Activated CD4-positive, CD25-positive, alpha-beta regulatory T cell treated with anti-CD3 and anti-CD28 coated beads, Interleukin-2, amount 50 U/mL, for 24 hours (primary cell): ENCODE measurements around the gene TAMM41.
"Not testable (repeated sequence)": the region's sequence is repeated elsewhere in the genome, so short reads cannot be mapped to it uniquely, and the experiment has no call there.

Experiments
- ATAC-seq, 2 donors: fragments of 150-1000 bp; cut with Tn5 transposase; one replicate each; pipeline ENCODE4 v1.10.0; 2021; ENCODE audit warnings: mild to moderate bottlenecking in 1 of 2, moderate library complexity in 1 of 2

TAMM41 gene, protein sequence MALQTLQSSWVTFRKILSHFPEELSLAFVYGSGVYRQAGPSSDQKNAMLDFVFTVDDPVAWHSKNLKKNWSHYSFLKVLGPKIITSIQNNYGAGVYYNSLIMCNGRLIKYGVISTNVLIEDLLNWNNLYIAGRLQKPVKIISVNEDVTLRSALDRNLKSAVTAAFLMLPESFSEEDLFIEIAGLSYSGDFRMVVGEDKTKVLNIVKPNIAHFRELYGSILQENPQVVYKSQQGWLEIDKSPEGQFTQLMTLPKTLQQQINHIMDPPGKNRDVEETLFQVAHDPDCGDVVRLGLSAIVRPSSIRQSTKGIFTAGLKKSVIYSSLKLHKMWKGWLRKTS

DNA sequence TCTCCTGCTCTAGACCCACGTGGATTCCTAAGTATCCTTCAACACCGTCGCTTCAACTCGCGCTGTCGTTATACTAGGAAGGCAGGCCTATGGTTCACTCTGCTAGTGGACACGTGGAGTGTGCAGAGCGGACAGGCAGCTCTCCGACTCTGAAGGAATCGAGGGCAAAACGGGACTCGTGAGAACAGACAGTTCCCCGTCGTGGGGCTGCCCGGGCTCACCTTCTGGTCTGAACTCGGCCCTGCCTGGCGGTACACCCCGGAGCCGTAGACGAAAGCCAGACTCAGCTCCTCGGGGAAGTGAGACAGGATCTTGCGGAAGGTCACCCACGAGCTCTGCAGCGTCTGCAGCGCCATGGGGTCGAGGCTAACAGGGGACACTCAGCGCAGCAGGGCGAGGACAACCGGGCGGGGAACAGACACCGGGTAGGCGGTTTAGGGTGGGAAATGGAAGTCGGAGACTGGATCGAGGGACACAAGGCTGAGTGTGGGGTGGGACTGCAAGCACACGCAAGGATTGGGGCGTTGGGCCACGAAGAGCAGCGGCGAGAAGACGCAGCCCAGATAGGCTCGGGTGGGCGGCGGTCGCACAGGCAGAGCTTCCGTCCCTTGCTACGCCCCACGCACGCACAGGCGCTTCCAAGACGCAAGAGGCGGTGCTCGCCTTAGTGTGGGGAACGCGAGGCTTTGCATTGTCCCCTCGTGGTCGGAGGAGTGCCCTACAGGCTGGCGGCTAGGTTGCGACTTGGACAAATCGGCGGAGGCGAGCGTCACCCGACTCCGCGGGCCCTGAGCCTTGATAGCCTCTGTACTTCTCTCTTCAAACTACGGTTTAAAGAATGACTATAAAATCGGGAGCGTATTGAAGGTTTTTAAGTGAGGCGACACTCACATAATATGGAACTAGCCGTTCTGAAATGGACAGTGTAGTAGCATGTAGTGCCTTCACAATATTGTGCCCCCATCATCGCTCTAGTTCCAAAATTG lies at the start of gene TAMM41:
Gene TAMM41 (minus strand): TSS at position 605 of the 986 bp plus-strand sequence. CDS start 249 bp downstream, at position 356.
- ATAC-seq = peak; percentile 100

DNA sequence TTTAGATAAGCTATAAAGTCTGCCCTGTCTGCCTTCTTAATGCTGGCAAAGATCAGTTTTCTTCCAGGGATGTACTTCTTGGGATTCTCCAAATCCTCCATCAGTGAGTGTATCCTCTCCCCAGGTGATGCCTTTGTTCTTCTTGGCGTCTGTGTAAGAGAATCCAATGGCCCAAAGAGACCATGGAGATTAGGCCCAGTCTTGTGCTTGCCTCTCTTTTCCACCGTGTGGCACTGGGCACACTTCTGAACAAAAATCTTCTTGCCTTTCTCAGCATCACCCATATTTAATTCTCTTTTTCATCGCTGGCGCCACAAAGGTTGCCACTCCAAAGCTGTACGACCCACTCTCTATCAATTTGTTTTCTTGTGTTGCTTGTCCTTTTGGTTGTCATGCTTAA lies 32.2 kb upstream of the TAMM41 start:
- ATAC-seq = no peak

DNA sequence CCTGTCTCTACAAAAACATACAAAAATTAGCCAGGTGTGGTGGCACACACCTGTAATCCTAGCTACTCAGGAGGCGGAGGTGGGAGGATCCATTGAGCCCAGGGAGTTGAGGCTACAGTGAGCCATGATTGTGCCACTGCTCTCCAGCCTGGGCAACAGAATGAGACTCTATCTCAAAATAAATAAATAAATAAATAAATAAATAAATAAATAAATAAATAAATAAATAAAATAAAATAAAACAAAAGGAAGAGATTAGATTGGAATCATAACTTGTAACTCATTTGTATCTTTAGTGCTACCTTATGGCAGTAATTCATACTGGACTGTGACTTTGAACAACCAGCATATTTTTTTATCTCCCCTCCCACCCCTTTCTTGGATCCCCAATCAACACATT lies 28.0 kb upstream of the TAMM41 start:
- ATAC-seq = not testable (repeated sequence)

DNA sequence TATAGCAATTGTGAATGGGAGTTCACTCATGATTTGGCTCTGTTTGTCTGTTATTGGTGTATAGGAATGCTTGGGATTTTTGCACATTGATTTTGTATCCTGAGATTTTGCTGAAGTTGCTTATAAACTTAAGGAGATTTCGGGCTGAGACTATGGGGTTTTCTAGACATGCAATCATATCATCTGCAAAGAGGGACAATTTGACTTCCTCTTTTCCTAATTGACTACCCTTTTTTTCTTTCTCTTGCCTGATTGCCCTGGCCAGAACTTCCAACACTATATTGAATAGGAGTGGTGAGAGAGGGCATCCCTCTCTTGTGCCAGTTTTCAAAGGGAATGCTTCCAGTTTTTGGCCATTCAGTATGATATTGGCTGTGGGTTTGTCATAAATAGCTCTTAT lies 17.1 kb upstream of the TAMM41 start:
- not testable (repeated sequence) for ATAC-seq

DNA sequence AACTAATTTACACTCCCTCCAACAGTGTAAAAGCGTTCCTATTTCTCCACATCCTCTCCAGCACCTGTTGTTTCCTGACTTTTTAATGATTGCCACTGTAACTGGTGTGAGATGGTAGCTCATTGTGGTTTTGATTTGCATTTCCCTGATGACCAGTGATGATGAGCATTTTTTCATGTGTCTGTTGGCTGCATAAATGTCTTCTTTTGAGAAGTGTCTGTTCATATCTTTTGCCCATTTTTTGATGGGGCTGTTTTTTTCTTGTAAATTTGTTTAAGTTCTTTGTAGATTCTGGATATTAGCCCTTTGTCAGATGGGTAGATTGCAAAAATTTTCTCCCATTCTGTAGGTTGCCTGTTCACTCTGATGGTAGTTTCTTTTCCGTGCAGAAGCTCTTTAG lies 15.9 kb upstream of the TAMM41 start:
- not testable (repeated sequence) for ATAC-seq

DNA sequence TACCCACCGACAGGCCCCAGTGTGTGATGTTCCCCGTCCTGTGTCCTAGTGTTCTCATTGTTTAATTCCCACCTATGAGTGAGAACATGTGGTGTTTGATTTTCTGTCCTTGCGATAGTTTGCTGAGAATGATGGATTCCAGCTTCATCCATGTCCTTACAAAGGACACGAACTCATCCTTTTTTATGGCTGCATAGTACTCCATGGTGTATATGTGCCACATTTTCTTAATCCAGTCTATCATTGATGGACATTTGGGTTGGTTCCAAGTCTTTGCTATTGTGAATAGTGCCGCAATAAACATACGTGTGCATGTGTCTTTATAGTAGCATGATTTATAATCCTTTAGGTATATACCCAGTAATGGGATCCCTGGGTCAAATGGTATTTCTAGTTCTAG lies 15.5 kb upstream of the TAMM41 start:
- ATAC-seq = not testable (repeated sequence)

DNA sequence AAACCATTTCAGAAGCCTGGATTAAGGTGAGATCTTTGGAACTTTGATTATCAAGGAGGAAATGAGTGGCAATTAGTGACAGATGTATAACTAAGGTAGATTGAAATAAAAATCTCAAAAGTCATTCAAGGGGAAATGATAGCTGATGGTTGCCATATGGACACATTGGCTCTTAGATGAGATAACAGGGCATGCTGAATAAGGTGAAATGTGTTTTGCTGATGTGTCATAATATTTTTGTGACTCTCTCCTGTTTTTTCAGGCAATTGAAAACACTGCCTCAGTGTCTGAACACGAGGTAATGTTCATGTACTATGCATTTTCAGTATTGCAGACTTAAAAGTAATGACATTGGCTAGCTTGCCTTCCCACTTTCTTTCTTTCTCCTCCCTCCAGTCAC lies 13.5 kb upstream of the TAMM41 start:
- not testable (repeated sequence) for ATAC-seq

DNA sequence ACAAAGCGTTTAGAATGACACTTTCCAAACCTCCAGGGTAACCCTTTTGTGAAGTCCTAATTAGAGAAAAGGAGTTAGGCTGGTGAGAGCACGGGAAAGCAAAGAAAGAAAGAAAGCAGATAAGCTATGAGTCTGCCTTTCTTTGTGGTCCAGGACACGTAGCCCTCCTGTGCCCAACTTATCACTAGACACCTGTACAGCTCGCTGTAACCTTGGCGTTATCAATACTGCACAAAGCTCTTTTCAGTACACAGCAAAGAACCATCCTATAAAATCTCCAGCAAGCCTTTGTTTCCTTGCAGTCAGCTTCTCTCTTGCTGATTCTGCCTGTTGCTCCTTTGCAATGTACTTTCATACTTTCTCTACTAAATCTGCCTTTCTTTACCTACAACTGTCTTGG lies 6.8 kb upstream of the TAMM41 start:
- ATAC-seq = no peak

DNA sequence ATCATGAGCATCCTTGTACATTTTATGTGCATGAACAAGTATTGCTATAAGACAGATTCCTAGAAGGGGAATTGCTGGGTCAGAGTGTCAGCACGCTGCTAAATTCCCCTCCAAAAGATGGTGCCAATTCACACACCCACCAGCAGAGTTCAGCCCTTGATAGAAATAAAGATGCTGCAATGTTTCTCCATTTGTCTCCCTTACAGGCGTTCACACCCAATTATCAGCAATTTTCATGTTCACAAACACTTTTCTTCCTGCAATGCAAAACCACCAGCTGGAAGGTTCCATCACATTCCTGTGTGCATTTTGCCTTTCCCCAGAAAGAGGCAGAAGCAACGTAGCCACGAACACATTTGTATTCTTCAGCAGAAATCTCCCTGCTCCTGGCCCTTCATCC lies 3.3 kb upstream of the TAMM41 start:
- ATAC-seq = no peak

DNA sequence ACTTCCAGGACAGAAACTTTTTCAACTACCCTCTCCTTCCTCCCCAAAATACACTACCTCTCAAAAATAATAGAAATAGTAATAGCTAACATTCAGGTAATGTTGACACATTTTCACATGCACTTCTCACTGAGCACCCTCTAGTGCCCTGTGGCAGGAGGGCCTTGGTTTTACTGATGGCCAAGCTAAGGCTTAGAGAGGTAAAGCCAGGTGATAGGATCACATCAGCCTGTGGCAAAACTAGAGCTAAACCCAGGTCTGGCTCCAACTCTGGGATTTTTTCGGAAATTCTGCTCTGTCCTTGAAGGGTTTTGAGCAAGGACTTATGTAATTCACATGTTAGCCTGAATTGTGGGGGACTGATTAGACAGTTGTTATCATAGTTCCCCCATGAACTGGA lies 922 bp upstream of the TAMM41 start:
- no peak for ATAC-seq

DNA sequence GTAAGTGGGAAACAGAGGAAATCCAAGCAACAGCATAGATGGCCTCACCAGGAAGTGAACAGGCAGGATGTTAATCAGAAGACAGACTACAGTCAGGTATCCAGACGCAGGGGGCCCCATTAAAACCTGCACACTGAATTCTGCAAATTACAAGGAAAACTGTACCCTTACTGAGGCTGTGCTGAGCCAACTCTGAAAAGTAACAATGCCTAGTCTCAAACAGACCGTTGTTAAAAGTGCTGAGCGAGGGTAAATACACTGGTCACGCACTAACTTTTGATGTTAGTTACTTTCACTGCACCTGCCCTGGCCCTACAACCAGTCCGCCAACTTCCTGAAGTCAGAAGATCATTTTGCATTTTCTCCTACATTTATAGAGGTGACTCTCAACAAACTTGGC lies 1.0 kb downstream of the TAMM41 start:
- no peak for ATAC-seq

DNA sequence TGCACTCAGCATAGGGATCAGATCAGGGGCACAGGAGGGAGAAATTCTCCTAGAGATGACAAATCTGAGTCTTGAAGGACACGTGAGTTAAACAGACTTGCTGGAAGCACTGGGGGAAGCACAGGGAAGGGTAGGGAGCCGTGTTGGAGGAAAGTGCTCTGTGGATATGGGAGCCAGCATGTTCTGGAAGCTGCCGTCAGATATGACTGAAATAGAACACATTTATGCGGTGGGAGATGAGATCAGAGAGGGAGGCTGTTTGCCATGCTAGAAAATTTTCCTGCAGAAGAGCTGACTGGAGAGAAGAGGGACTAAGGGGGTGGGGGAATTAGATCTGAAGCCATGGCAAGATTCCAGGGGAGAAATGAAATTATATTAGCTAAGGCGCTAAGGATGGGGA lies 1.8 kb downstream of the TAMM41 start:
- ATAC-seq = no peak

DNA sequence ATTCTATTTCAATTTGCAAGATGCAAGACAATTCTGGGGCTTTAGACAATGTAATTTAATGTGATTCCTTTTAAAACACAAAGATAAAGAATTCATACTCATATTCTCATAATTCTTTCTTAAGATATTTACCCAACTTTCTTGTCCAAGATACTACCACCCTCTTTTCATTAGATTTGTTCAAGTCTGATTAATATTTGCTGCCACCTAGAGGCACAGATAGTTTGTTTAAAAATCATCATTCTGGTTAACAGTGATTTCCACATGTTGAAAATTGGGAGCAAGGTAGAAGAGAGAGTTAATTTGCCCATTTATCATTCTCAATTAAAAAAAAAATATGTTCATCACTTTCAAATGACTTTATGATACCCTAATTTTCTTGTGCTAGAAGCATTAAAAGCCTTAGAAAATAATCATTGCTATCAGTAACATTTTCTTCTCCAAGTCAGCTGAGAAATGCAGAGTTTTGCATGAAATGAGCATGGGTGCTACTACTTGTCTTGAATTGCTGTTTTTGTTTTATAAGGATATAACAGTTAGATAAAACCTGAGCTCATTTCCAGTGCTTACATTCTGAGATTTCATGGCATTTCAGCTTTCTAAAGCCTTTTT lies 11.6 kb downstream of the TAMM41 start:
- ATAC-seq = no peak

DNA sequence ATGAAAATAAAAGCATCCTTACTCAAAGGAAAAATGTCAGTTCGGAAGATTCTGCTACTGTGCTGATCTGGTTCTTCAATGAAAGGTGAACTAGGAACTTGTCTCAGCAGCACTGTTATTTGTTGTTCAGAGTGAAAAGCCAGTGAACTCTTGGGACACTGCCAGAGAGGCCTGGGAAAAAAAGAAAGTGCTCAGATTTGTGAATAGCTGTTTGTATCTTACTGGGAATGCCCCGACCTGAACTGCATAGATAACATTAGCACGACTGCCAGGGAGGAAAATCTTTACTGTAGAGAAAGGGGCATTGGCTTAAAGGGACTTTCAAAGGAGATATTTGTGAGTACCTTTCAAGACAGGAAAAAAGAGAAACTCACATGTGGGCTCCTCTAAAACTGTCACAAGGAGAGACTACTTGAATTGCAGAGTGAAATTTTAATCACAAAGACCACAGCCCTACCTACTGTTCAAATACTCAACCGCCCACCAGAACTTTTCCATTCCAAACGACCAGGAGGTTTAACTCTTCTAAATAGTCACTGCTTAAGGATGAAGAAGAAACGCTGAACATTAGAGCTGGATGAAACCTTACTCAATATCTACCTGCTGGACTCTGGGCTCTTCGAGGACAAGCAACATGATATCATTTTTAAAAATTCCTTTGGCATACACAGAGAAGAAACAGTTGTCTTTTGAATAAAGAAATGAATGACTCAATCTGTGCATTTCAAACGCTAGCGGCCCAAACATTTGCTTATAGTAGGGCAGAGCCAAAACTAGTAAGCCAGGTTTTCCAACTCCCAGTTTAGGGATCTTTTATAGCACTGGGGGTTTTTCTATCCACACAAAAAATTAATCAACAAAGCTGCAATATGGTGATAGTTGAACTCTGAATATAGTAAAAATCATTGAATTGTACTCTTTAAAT lies 13.4 kb downstream of the TAMM41 start:
- ATAC-seq = no peak

DNA sequence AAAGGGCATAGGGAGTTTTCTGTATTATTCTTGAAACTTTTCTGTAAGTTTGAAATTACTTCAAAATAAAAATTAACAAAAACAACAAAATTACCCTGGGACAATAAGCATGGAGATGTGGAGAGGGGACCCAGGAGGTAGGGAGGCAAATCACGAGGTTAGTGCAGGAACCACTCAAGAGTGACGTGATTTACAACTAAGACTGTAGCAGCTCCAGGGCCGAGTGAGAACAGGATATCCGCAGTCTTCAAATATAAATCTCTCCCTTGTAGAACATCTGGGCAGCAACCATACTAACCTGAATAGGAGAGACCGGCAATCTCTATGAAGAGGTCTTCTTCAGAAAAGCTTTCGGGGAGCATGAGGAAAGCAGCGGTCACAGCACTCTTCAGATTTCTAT lies 17.3 kb downstream of the TAMM41 start:
- ATAC-seq = no peak

DNA sequence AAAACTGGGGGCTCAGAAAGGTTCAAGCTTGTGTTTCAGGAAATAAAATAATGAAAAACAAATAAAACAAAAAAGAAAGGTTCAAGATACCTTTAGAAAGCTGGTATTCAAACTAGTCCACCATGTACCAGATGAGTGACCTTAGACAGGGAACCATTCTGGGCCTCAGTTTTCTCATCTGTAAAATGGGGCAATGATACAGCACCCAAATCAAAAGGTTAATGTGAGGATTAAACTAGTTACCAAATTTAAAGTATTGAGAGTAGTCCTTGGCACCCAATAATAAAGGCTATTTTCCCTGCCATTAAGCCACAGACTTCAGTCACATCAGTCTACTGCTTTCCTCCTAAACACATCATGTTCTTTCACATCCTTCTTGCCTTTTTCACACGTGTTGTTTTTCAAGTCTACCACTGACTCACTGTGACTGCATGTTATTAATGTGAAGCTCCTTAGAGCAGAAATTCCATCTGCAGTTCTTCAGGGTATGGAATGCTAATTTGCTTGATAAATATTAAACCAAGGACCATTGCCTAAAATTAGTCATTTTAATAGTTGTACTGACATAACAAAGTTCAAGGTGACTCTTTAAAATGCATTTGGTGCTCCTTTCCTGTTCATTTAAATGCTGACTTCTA lies 19.9 kb downstream of the TAMM41 start:
- ATAC-seq = no peak

DNA sequence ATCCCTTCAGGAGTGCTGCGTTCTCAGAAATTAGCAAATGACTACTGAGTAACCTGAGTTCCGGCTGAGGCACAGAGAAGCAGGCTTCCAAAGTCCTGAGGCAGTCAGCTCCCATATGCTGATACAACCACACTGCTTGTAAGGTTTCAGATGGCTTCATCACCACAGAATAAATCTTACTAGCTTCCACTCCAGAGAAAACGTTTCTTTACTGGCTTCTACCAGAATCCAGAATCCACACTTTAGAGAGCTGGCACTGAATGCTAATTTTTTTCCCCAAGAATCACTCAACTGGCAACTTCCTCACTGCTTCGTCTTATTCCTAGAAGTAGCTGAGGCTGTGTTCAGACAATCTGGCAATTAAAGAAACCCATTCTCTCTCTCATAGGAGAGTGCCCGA lies 21.4 kb downstream of the TAMM41 start:
- ATAC-seq = no peak

DNA sequence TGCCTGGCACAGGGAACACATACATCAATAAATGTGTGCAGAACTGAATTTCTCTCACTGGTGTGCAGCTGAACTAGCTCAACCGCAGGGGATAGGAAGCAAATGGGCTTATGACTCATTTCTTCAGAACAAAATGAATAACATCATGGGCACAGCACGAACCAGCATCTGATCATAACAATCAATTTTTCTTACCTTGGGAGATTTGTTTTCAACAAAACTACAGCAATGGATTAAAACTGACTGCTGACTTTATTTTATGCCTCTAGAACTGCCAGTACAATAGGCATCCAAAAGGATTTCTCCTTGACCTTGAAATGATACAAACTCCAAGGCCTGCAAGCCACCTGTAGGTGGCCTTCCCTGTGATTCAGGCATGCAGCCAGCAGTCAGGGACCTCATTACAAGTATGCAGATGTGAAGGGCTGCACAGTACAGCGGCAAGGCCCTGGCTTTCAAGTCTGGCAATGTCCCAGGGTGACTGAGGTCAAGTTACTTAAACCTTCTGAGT lies 26.1 kb downstream of the TAMM41 start:
- ATAC-seq = peak; percentile 84 to 87

DNA sequence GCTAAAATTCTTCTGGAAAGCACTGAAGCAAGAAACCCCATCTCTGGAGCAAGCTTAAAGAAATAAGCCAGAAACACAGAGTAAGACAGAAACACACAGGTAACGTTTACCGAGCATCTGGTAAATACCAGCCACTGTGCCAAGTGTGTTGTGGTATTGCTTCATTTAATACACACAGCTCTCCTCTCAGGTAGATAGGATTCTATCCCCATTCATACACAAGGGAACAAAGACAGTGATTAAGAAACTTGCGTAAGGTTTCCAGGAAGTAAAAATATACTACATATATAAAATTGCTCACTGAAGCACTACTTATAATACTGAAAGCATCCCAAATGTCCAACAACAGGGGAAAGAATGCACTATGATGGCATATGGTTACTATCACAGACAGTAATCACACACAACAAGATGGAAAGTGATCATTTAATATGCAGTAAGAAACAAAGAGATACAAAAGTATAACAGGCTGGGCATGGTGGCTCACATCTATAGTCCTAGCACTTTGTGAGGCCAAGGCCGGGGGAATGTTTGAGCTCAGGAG lies 27.5 kb downstream of the TAMM41 start:
- ATAC-seq = no peak

DNA sequence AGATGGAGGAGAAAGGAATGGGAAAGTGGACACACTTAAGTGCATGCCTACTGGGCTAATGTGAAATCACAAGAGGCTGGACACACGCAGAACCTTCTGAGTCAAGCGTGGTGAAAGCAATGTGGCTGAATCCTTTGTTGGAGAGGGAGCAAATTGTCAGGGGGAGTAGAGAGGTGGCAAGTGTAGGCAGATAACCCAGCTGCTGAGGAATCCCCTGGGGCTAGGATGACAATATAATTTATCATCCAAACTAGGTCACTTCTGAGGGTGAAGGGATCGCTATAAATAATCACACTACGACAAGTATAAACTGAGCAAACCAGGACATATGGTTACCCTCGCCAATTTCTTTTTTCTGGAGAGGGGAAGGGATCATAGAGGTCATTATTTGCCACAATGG lies 28.7 kb downstream of the TAMM41 start:
- ATAC-seq = no peak

DNA sequence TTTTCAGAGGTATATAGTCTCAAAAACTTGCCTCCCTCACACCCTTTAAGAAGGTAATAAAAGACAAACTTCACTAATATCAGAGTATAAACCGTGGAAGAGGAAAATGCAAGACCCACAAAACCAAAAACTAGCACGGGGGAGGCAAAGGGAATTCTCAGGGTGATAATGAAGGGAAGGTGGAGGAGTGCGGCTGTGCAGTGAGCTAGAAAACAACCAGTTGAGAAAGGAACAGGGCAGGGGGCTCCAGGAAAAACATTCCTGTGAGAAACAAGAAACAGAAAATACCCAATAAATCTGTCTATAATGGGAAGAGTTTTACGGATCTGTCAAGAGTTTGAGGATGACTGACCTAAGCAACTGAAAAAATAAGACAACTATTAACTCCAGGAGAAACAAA lies 31.6 kb downstream of the TAMM41 start:
- no peak for ATAC-seq
